Heart left ventricle (tissue), 13 donors: ENCODE measurements around the gene RGS5.

ENCODE experiments used
- POLR2A ChIP-seq, 2 donors: fragments of 450-650 bp; IDR thresholded peaks; one replicate each; pipeline ENCODE4 v1.6.1; 2017; ENCODE audit warnings: antibody characterized with exemption in 2 of 2, mild to moderate bottlenecking in 2 of 2, moderate library complexity in 2 of 2
- TF ChIP-seq, protein P1 (sequence below), 12 donors: fragments of 200-600 bp; sonication (generic) in 4 of 12; IDR thresholded peaks; one replicate each; pipeline versions ENCODE4 v1.5.0 to v1.8.0; 2018 to 2022; ENCODE audit warnings: antibody characterized with exemption in 12 of 12, mild to moderate bottlenecking in 5 of 12
- donor health status: ischemic (EF 13 %, LVEDD 7.1; RV severe dilation, severe dysfunction).
- donor health status: DM: no; HTN: yes; CAD: no.
- donor health status: DM: no; HTN: no; CAD: no.
- donor health status: ischemic (EF 25% LVEDD 6.9; RV normal size, moderate dysfunction).
- donor health status: ischemic (EF 25% LVEDD 5.7; RV mildly dilated, moderate dysfunction).
- donor health status: ischemic (EF 35%, LVEDD 5.7; RV mildly dilated, moderate dysfunction).
- donor health status: nonischemic (EF 11% LVEDD 7.7; RV severe dilation, severe dysfunction).
- donor health status: DM: yes; HTN: yes; CAD: no.
- donor health status: PGD.
- donor health status: ischemic (EF 29% LVEDD 5.4; RV normal size, mild dysfunction).
- donor health status: nonischemic (EF 23%, LVEDD 6.1; RV moderate dilation, normal function).

DNA sequence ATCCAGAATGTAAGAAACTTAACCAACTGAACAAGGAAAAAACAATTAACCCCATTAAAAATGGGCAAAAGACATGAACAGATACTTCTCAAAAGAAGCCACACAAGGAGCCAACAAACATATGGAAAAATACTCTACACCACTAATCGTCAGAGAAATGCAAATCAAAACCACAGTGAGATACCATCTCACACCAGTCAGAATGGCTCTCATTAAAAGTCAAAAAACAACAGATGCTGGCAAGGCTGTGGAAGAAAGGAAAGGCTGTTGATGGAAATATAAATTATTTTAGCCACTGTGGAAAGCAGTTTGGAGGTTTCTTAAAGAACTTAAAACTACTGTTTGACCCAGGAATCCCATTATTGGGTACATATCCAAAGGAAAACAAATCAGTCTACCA lies 82.3 kb downstream of the RGS5 start:
- TF ChIP-seq, protein P1, sequence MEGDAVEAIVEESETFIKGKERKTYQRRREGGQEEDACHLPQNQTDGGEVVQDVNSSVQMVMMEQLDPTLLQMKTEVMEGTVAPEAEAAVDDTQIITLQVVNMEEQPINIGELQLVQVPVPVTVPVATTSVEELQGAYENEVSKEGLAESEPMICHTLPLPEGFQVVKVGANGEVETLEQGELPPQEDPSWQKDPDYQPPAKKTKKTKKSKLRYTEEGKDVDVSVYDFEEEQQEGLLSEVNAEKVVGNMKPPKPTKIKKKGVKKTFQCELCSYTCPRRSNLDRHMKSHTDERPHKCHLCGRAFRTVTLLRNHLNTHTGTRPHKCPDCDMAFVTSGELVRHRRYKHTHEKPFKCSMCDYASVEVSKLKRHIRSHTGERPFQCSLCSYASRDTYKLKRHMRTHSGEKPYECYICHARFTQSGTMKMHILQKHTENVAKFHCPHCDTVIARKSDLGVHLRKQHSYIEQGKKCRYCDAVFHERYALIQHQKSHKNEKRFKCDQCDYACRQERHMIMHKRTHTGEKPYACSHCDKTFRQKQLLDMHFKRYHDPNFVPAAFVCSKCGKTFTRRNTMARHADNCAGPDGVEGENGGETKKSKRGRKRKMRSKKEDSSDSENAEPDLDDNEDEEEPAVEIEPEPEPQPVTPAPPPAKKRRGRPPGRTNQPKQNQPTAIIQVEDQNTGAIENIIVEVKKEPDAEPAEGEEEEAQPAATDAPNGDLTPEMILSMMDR (IDR thresholded peaks at IDR 0.05), result no peak
- TF ChIP-seq POLR2A (IDR thresholded peaks at IDR 0.05), result no peak
